HFF-Myc (cell line): ENCODE measurements around the gene SYT7.

Source experiments
- DNase-seq: peaks from one replicate; pipeline ENCODE4 v3.0.0-alpha.2; 2011; ENCODE audit warnings: low read depth; ENCODE audit errors: extremely low read depth
- H3K4me3 ChIP-seq: replicated peaks from 2 replicates; pipeline ENCODE4 v1.5.1; 2011; ENCODE audit warnings: low read depth, mild to moderate bottlenecking, control low read depth, low read length
- TF ChIP-seq, protein P1 (sequence below): IDR thresholded peaks from 2 replicates; pipeline ENCODE4 v1.5.1; 2012; ENCODE audit warnings: mild to moderate bottlenecking, low read depth, low read length, control low read depth; ENCODE audit errors: missing control alignments

The SYT7 gene, protein sequence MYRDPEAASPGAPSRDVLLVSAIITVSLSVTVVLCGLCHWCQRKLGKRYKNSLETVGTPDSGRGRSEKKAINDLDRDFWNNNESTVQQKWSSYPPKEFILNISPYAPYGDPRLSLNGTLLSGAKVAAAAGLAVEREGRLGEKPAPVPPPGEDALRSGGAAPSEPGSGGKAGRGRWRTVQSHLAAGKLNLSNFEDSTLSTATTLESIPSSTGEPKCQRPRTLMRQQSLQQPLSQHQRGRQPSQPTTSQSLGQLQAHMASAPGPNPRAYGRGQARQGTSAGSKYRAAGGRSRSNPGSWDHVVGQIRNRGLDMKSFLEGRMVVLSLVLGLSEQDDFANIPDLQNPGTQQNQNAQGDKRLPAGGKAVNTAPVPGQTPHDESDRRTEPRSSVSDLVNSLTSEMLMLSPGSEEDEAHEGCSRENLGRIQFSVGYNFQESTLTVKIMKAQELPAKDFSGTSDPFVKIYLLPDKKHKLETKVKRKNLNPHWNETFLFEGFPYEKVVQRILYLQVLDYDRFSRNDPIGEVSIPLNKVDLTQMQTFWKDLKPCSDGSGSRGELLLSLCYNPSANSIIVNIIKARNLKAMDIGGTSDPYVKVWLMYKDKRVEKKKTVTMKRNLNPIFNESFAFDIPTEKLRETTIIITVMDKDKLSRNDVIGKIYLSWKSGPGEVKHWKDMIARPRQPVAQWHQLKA

DNA sequence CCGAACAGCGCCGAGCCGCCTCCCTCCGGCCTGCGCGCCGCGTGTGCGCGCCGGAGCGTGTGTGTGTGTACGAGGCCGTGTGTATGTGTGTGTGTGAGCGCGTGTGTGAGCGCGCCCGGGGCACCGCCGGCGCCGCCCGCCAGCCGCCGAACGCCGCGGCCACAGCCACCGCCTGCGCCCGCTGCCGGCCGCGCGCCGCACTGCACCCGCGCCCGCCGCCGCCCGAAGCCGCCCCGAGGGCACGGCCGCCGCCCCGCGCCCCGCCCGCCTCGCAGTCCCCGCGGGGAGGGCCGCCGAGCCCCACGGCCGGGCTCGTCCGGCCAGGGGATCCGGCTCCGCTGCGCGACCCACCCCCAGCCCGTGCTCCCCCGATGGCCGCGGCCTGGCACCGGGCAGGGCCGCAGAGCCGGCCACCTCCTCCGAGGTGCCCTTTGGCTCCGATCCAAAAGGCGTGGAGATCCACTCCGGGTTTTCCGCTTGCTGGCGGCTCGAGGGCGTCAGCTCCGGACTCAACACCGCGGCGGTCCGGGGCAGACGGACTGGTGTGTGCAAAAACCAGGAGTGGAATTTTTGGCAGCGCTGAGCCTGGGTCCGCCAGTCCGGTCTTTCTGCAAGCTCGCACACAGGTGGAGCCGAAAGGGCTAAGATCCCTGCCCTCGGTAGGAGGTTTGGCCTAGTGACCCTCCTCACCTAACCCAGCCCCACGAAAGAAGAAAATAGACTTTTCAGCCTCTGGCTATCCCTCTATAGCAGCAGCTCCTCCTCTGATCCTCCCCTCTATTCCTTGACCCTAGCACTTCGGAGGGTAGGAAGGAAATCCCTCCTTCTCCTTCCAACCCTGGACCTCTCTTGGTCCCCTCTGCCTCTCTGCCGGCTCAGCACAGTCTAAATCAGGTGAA lies at the start of gene SYT7:
Gene SYT7 (minus strand): TSS at position 47 of the 899 bp plus-strand sequence. CDS start 256 bp downstream, outside the sequence.
- TF ChIP-seq, protein P1, sequence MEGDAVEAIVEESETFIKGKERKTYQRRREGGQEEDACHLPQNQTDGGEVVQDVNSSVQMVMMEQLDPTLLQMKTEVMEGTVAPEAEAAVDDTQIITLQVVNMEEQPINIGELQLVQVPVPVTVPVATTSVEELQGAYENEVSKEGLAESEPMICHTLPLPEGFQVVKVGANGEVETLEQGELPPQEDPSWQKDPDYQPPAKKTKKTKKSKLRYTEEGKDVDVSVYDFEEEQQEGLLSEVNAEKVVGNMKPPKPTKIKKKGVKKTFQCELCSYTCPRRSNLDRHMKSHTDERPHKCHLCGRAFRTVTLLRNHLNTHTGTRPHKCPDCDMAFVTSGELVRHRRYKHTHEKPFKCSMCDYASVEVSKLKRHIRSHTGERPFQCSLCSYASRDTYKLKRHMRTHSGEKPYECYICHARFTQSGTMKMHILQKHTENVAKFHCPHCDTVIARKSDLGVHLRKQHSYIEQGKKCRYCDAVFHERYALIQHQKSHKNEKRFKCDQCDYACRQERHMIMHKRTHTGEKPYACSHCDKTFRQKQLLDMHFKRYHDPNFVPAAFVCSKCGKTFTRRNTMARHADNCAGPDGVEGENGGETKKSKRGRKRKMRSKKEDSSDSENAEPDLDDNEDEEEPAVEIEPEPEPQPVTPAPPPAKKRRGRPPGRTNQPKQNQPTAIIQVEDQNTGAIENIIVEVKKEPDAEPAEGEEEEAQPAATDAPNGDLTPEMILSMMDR: no peak
- peak within 1 kb of the TSS; percentile 41 for H3K4me3 ChIP-seq
- DNase-seq: peak; percentile 91

DNA sequence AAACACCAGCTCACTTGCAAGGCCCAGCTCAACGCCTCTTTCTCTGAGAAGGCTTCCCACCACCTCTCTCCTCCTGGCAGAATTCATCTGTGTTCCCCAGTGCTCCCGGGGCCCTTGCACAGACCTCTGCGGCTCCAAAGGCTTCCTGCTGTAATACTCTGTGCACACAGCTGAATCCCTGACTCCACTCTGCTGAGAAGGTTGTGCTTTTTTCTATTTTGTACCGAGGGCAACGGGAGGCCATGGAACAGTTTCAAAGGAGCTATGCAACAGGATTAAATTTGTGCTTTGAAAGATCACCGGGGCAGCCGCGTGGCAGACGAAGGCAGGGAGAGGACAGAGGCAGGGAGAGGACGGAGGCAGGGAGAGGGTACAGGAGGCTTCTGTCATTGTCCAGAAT lies 49.2 kb upstream of the SYT7 start:
- no peak for DNase-seq
- TF ChIP-seq, protein P1: no peak
- H3K4me3 ChIP-seq: no peak overlapping the region

DNA sequence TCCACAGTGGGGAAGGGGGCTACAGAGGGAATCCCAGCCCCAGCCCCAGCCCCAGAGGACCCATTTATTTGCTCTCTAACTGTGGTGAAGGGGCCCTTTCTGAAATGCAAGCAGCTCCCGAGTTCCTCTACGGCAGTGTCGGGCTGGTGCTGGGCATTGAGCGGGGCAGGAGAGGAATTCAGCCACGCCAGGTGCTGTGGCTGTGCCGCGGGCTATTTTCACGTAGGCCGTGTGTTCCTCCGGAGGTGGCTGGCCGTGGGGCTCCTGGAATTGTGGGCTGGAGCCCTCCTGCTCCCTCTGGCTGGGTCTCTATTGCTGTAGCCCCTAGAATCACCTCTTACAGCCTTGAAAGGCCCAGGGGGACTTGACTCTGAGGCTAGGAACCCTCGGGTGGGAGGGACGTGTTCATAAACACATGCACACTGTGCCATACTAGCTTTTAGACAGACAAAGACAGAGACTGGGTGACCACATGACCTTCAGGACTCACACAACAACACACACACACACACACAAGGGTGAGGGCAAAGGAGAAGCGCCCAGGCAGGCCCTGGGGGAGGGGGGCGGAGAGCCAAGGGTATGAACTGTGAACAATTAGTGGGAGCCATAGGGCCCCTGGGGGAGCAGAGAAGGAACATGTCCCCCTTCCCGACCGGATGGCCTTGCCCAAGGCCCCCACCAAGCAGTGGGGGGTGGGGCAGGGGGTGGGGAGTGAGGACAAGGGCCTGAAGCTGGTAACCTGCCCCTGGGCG lies 48.4 kb upstream of the SYT7 start:
- TF ChIP-seq, protein P1: no peak
- no peak for DNase-seq

DNA sequence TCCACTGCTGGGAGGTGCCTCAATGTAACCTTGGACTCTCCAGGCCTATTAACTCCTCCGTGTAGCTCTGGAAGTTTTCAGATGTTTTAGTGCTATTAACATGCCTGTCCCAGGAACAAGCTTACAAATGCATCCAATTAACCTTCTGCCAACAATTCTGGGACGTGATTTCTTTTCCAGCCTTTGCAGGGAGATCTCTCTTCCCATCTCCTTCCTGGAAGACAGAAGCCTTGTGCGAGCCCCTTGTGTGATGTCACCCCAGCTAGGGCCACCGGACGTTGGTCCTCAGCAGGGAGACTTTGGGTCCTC lies 47.7 kb upstream of the SYT7 start:
- H3K4me3 ChIP-seq: no peak overlapping the region
- TF ChIP-seq, protein P1: no peak
- DNase-seq: no peak

More for the DNA sequence above, 48.4 kb upstream of the SYT7 start:
- no peak overlapping the region for H3K4me3 ChIP-seq

DNA sequence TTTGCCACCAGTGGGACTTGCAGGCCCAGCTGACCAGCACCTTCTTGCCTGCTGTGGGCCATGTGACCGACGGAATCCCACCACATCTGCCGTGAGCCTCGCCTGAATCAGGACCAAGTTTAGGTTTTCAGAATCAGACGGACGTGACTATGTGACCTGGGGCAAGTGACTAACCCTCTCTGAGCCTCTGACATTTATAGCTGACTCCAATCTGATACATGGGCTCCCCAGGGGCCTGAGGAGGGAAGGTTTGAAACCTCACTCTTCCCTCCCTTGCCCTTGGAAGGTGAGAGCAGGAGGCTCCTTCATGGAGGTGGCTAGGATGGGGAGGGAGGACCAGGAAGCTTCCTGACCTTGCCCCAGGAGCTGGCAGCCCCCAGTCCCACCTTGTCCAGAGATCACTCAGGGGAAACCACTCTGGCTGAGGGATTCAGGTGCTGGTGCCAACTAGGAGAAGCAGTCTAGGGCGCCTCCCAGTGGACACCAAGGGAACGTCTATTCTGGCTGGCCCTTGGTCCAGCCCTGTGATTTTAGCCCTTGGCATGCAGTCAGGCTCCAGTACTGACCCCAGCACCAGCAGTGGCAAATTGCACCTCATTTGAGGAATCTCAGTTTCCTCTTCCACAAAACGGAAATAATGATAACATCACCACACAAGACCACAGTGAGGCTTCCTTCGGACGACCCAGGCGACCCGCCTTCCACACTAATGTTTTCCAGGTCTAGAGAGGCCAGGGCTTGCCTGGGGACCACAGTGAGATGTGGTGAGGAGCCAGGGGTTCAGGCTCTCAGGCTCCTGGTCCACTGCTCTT lies 47.2 kb upstream of the SYT7 start:
- TF ChIP-seq, protein P1: peak; percentile 95
- peak; percentile 44 for DNase-seq
- H3K4me3 ChIP-seq: no peak overlapping the region
